A549 (cell line): ENCODE measurements around the gene CNDP1.

Experiments used
- CEBPB ChIP-seq, 2 experiments: fragments of >200 bp in 1 of 2; sonication (Bioruptor Twin) in 1 of 2; formaldehyde crosslinking in 1 of 2; IDR thresholded peaks; 2 replicates each; pipeline ENCODE4 v1.6.1; 2012 to 2016
- MAFK ChIP-seq: fragments of 450-650 bp; IDR thresholded peaks from 2 replicates; pipeline ENCODE4 v1.6.1; 2014; ENCODE audit not compliant: partially characterized antibody
- NFE2L2 ChIP-seq: fragments of 150-350 bp; conservative IDR thresholded peaks from 2 replicates; pipeline ENCODE4 v1.6.1; 2014; ENCODE audit warnings: low read length
- POLR2A ChIP-seq: IDR thresholded peaks from 2 replicates; pipeline ENCODE4 v1.6.1; 2012; ENCODE audit warnings: mild to moderate bottlenecking, low read length
- SMC3 ChIP-seq: fragments of >200 bp; sonication (Bioruptor Twin); formaldehyde crosslinking; IDR thresholded peaks from 3 replicates; pipeline ENCODE4 v1.6.1; 2018; ENCODE audit warnings: inconsistent platforms
- TF ChIP-seq, protein P1 (sequence below): fragments of >200 bp; sonication (Bioruptor Twin); formaldehyde crosslinking; IDR thresholded peaks from 3 replicates; pipeline ENCODE4 v1.5.1; 2016

GRCh38 chr18:74573053-74573452, 38.8 kb downstream of the CNDP1 start:
- TF ChIP-seq, protein P1, sequence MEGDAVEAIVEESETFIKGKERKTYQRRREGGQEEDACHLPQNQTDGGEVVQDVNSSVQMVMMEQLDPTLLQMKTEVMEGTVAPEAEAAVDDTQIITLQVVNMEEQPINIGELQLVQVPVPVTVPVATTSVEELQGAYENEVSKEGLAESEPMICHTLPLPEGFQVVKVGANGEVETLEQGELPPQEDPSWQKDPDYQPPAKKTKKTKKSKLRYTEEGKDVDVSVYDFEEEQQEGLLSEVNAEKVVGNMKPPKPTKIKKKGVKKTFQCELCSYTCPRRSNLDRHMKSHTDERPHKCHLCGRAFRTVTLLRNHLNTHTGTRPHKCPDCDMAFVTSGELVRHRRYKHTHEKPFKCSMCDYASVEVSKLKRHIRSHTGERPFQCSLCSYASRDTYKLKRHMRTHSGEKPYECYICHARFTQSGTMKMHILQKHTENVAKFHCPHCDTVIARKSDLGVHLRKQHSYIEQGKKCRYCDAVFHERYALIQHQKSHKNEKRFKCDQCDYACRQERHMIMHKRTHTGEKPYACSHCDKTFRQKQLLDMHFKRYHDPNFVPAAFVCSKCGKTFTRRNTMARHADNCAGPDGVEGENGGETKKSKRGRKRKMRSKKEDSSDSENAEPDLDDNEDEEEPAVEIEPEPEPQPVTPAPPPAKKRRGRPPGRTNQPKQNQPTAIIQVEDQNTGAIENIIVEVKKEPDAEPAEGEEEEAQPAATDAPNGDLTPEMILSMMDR, result no peak
- no peak for TF ChIP-seq NFE2L2
- TF ChIP-seq POLR2A, result no peak
- TF ChIP-seq SMC3, result no peak
- no peak for TF ChIP-seq MAFK
- no peak for TF ChIP-seq CEBPB (IDR thresholded peaks at IDR 0.05)
